Upper lobe of right lung (tissue), 1 donor: Measurements from ENCODE around the gene AGPAT1. TPM values are rescaled to one million over a fixed set of nuclear protein-coding genes. Genes with fewer than 3 reads are reported as not detected.

Source experiments
- ATAC-seq: fragments of 200-7000 bp; cut with Tn5 transposase; one replicate; pipeline ENCODE4 v1.9.1; 2020; ENCODE audit warnings: mild to moderate bottlenecking, moderate library complexity
- DNase-seq: peaks from one replicate; pipeline ENCODE4 v3.0.0-alpha.2; 2020
- H3K27ac ChIP-seq: fragments of 200-600 bp; one replicate; pipeline ENCODE4 v1.8.0; 2022
- H3K27me3 ChIP-seq: fragments of 200-600 bp; one replicate; pipeline ENCODE4 v1.8.0; 2022; ENCODE audit warnings: mild to moderate bottlenecking
- H3K36me3 ChIP-seq: fragments of 200-600 bp; one replicate; pipeline ENCODE4 v1.8.0; 2022
- H3K4me1 ChIP-seq: fragments of 200-600 bp; one replicate; pipeline ENCODE4 v1.8.0; 2022
- H3K4me3 ChIP-seq: fragments of 200-600 bp; one replicate; pipeline ENCODE4 v1.8.0; 2022; ENCODE audit warnings: mild to moderate bottlenecking
- H3K9me3 ChIP-seq: fragments of 200-600 bp; one replicate; pipeline ENCODE4 v1.8.0; 2022
- CTCF ChIP-seq: fragments of 200-600 bp; IDR thresholded peaks from one replicate; pipeline ENCODE4 v1.8.0; 2022; ENCODE audit warnings: antibody characterized with exemption
- intact Hi-C: fragments of 100-400 bp; cut with DNase I; formaldehyde crosslinking; loops from one replicate; pipeline ENCODE4 v1.11.0; 2022
- total RNA-seq: library from RNA; stranded (reverse); fragmentation: NEBNext Ultra II Directional; extraction: Animal tissue kit (Norgen Biotek cat#: 25700); gene quantifications from one replicate; pipeline ENCODE4 v1.2.1, GENCODE V29; 2021
- donor health status: DM: no; HTN: yes; CAD: no; lungs with severe emphysema.

The AGPAT1 gene
- total RNA-seq, 1 donor from 2014 or later = 53.0 TPM

GRCh38 chr6:32218167-32218566 lies 42.3 kb upstream of the AGPAT1 start:
- no peak for DNase-seq
- no peak for ATAC-seq
- no peaks in the 10 kb centered on the region for H3K4me1 ChIP-seq
- H3K27me3 ChIP-seq = no peaks in the 10 kb centered on the region
- TF ChIP-seq CTCF = no peak
- H3K27ac ChIP-seq = no peak overlapping the region
- no peaks in the 10 kb centered on the region for H3K9me3 ChIP-seq
- intact Hi-C loops = no loop called here
- H3K36me3 ChIP-seq = no peaks in the 10 kb centered on the region
- H3K4me3 ChIP-seq = no peak overlapping the region

GRCh38 chr6:32216998-32217397 lies 41.1 kb upstream of the AGPAT1 start:
- ATAC-seq (no peak), DNase-seq (no peak)
- Histone ChIP-seq H3K9me3 (no peaks in the 10 kb centered on the region), H3K27me3 (no peaks in the 10 kb centered on the region), H3K36me3 (no peaks in the 10 kb centered on the region), H3K27ac (no peak overlapping the region), H3K4me3 (no peak overlapping the region), H3K4me1 (no peaks in the 10 kb centered on the region)
- no peak for TF ChIP-seq CTCF
- intact Hi-C loops = no loop called here

- ATAC-seq (no peak), DNase-seq (no peak)
- Histone ChIP-seq H3K36me3 (no peaks in the 10 kb centered on the region), H3K27ac (no peak overlapping the region), H3K9me3 (no peaks in the 10 kb centered on the region), H3K4me1 (no peaks in the 10 kb centered on the region), H3K4me3 (no peak overlapping the region), H3K27me3 (no peaks in the 10 kb centered on the region)
- intact Hi-C loops = no loop called here
- no peak for TF ChIP-seq CTCF
Measured at GRCh38 chr6:32216285-32216684, 40.4 kb upstream of the AGPAT1 start.

GRCh38 chr6:32215617-32216016 lies 39.7 kb upstream of the AGPAT1 start:
- no peaks in the 10 kb centered on the region for H3K9me3 ChIP-seq
- no peaks in the 10 kb centered on the region for H3K36me3 ChIP-seq
- no peaks in the 10 kb centered on the region for H3K27me3 ChIP-seq
- intact Hi-C loops = no loop called here
- no peak overlapping the region for H3K4me3 ChIP-seq
- H3K27ac ChIP-seq = no peak overlapping the region
- ATAC-seq (no peak), DNase-seq (no peak)
- H3K4me1 ChIP-seq = no peaks in the 10 kb centered on the region
- TF ChIP-seq CTCF = no peak

GRCh38 chr6:32214126-32214525 lies 38.2 kb upstream of the AGPAT1 start:
- Histone ChIP-seq H3K27ac (no peak overlapping the region), H3K4me1 (no peaks in the 10 kb centered on the region), H3K9me3 (no peaks in the 10 kb centered on the region), H3K4me3 (no peak overlapping the region), H3K27me3 (no peaks in the 10 kb centered on the region), H3K36me3 (no peaks in the 10 kb centered on the region)
- DNase-seq (no peak), ATAC-seq (no peak)
- TF ChIP-seq CTCF = no peak
- intact Hi-C loops = no loop called here

- no peak for DNase-seq
- no peak overlapping the region for H3K27ac ChIP-seq
- H3K4me1 ChIP-seq = no peaks in the 10 kb centered on the region
- intact Hi-C loops = no loop called here
- ATAC-seq = no peak
- H3K36me3 ChIP-seq = no peaks in the 10 kb centered on the region
- no peaks in the 10 kb centered on the region for H3K9me3 ChIP-seq
- H3K4me3 ChIP-seq = no peak overlapping the region
- H3K27me3 ChIP-seq = no peaks in the 10 kb centered on the region
- TF ChIP-seq CTCF = no peak
Measured at GRCh38 chr6:32213649-32214048, 37.8 kb upstream of the AGPAT1 start.
